ENCODE measurements around the gene FTSJ3.

FTSJ3 gene

GRCh38 chr17:63790057-63790456 is 37.4 kb downstream of the FTSJ3 start:
- Histone ChIP-seq H3K27me3 (ENCODE audit: insufficient read depth, poor library complexity, severe bottlenecking) (no peaks in the 10 kb centered on the region), H3K27ac (replicated peaks) (no peak overlapping the region), H3K4me3 (replicated peaks; ENCODE audit: insufficient read depth, low read length) (no peak overlapping the region)
- TF ChIP-seq GABPA (IDR thresholded peaks at IDR 0.05; ENCODE audit: low read depth) (no peak), POLR2AphosphoS5 (IDR thresholded peaks at IDR 0.05; ENCODE audit: low read depth) (no peak), SPI1 (IDR thresholded peaks at IDR 0.05; ENCODE audit: borderline replicate concordance, low read depth) (no peak)
- TF ChIP-seq, protein P1, sequence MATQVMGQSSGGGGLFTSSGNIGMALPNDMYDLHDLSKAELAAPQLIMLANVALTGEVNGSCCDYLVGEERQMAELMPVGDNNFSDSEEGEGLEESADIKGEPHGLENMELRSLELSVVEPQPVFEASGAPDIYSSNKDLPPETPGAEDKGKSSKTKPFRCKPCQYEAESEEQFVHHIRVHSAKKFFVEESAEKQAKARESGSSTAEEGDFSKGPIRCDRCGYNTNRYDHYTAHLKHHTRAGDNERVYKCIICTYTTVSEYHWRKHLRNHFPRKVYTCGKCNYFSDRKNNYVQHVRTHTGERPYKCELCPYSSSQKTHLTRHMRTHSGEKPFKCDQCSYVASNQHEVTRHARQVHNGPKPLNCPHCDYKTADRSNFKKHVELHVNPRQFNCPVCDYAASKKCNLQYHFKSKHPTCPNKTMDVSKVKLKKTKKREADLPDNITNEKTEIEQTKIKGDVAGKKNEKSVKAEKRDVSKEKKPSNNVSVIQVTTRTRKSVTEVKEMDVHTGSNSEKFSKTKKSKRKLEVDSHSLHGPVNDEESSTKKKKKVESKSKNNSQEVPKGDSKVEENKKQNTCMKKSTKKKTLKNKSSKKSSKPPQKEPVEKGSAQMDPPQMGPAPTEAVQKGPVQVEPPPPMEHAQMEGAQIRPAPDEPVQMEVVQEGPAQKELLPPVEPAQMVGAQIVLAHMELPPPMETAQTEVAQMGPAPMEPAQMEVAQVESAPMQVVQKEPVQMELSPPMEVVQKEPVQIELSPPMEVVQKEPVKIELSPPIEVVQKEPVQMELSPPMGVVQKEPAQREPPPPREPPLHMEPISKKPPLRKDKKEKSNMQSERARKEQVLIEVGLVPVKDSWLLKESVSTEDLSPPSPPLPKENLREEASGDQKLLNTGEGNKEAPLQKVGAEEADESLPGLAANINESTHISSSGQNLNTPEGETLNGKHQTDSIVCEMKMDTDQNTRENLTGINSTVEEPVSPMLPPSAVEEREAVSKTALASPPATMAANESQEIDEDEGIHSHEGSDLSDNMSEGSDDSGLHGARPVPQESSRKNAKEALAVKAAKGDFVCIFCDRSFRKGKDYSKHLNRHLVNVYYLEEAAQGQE (IDR thresholded peaks at IDR 0.05; ENCODE audit: insufficient replicate concordance, low read depth), result no peak
- TF ChIP-seq, protein P2, sequence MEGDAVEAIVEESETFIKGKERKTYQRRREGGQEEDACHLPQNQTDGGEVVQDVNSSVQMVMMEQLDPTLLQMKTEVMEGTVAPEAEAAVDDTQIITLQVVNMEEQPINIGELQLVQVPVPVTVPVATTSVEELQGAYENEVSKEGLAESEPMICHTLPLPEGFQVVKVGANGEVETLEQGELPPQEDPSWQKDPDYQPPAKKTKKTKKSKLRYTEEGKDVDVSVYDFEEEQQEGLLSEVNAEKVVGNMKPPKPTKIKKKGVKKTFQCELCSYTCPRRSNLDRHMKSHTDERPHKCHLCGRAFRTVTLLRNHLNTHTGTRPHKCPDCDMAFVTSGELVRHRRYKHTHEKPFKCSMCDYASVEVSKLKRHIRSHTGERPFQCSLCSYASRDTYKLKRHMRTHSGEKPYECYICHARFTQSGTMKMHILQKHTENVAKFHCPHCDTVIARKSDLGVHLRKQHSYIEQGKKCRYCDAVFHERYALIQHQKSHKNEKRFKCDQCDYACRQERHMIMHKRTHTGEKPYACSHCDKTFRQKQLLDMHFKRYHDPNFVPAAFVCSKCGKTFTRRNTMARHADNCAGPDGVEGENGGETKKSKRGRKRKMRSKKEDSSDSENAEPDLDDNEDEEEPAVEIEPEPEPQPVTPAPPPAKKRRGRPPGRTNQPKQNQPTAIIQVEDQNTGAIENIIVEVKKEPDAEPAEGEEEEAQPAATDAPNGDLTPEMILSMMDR (IDR thresholded peaks at IDR 0.05; ENCODE audit: insufficient read depth, low read length), result no peak
- DNase-seq (ENCODE audit: low read depth in 1 of 2, low spot score in 1 of 2), result no peak

DNA sequence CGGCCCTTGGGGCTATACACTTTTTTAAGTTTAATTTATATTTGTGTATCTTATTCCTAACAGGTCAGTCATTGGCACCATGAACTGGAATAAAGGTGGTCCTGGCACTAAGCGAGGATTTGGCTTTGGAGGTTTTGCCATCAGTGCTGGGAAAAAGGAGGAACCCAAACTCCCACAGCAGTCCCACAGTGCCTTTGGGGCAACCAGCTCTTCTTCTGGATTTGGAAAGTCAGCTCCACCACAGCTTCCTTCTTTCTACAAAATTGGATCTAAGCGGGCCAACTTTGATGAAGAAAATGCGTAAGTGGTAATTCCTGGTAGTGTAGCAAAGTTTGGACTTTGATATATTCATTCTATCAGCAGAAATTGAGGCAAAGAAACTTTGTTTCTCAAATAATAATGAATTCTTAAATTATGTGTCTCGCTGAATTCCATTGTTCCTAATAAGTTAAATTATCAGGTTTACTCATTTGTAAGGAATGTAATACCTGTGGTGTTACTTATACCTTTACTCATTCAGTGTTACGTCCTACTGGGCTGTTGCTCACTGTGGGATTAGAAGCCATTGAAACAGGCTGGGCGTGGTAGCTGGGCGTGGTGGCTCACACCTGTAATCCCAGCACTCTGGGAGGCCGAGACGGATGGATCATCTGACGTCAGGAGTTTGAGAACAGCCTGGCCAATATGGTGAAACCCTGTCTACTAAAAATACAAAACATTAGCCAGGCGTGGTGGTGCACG is 40.3 kb downstream of the FTSJ3 start:
- TF ChIP-seq POLR2AphosphoS5 (IDR thresholded peaks at IDR 0.05; ENCODE audit: low read depth), result no peak
- TF ChIP-seq, protein P2 (IDR thresholded peaks at IDR 0.05; ENCODE audit: insufficient read depth, low read length), result no peak
- TF ChIP-seq, protein P1 (IDR thresholded peaks at IDR 0.05; ENCODE audit: insufficient replicate concordance, low read depth), result no peak
- no peak for TF ChIP-seq GABPA (IDR thresholded peaks at IDR 0.05; ENCODE audit: low read depth)
- TF ChIP-seq SPI1 (IDR thresholded peaks at IDR 0.05; ENCODE audit: borderline replicate concordance, low read depth), result no peak
- Histone ChIP-seq H3K27me3 (ENCODE audit: insufficient read depth, poor library complexity, severe bottlenecking) (no peaks in the 10 kb centered on the region), H3K4me3 (replicated peaks; ENCODE audit: insufficient read depth, low read length) (no peak overlapping the region), H3K27ac (replicated peaks) (no peak overlapping the region)
- DNase-seq (ENCODE audit: low read depth in 1 of 2, low spot score in 1 of 2), result no peak

DNA sequence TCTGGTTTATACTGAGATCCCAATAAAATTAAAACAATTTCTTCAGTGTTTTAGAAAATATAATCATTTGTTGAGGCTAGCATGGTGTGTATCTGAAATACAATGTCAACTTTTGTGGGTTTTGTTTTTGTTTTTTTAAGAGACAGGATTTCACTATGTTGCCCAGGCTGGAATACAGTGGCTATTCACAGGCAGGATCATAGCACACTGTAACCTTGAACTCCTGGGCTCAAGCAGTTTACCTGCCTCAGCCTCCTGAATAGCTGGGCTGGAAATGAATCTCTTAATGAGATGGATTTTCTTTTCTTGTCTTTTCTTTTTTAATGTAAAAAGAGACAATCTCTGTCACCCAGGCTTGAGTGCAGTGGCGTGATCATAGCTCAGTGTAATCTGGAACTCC is 41.3 kb downstream of the FTSJ3 start:
- no peak for TF ChIP-seq GABPA (IDR thresholded peaks at IDR 0.05; ENCODE audit: low read depth)
- TF ChIP-seq POLR2AphosphoS5 (IDR thresholded peaks at IDR 0.05; ENCODE audit: low read depth), result no peak
- TF ChIP-seq, protein P2 (IDR thresholded peaks at IDR 0.05; ENCODE audit: insufficient read depth, low read length), result no peak
- no peak for TF ChIP-seq SPI1 (IDR thresholded peaks at IDR 0.05; ENCODE audit: borderline replicate concordance, low read depth)
- TF ChIP-seq, protein P1 (IDR thresholded peaks at IDR 0.05; ENCODE audit: insufficient replicate concordance, low read depth), result no peak
- no peak for DNase-seq (ENCODE audit: low read depth in 1 of 2, low spot score in 1 of 2)

More for the DNA sequence above, 41.3 kb downstream of the FTSJ3 start:
- Histone ChIP-seq H3K27me3 (ENCODE audit: insufficient read depth, poor library complexity, severe bottlenecking) (no peaks in the 10 kb centered on the region), H3K4me3 (replicated peaks; ENCODE audit: insufficient read depth, low read length) (no peak overlapping the region), H3K27ac (replicated peaks) (no peak overlapping the region)

Data from HL-60 (cell line).